Kidney (tissue), 14 donors: ENCODE results near the gene OR2F2. TPM values are rescaled to one million over a fixed set of nuclear protein-coding genes. Genes with fewer than 3 reads are reported as not detected.

Experiments
- DNase-seq, 5 donors: peaks; one replicate each; pipeline ENCODE4 v3.0.0-alpha.2; 2013 to 2020
- FAIRE-seq: peaks from 2 replicates; lab custom pipeline; 2012; peaks lifted over from hg19 to GRCh38; lab: Jason Lieb, UNC
- H3K27ac ChIP-seq, 2 donors: one replicate each; pipeline ENCODE4 v1.7.0; 2013; ENCODE audit warnings: low read depth in 2 of 2, low read length in 2 of 2, inconsistent platforms in 1 of 2
- H3K27me3 ChIP-seq: one replicate; pipeline ENCODE4 v1.7.1; 2013; ENCODE audit warnings: low read length, inconsistent platforms; ENCODE audit not compliant: control insufficient read depth, insufficient read depth
- H3K36me3 ChIP-seq, 3 donors: one replicate each; pipeline versions ENCODE4 v1.7.0 to v1.7.1; 2013; ENCODE audit warnings: low read length in 3 of 3, control low read depth in 1 of 3, inconsistent platforms in 1 of 3; ENCODE audit not compliant: insufficient read depth in 3 of 3, control insufficient read depth in 2 of 3
- H3K4me1 ChIP-seq, 3 donors: one replicate each; pipeline versions ENCODE4 v1.7.0 to v1.7.1; 2013; ENCODE audit warnings: low read length in 3 of 3, inconsistent platforms in 1 of 3, low read depth in 1 of 3; ENCODE audit not compliant: control insufficient read depth in 2 of 3, insufficient read depth in 2 of 3
- H3K4me3 ChIP-seq, 3 donors: one replicate each; pipeline versions ENCODE4 v1.7.0 to v1.8.1; 2013; ENCODE audit warnings: low read length in 3 of 3, control low read depth in 1 of 3, inconsistent platforms in 1 of 3
- H3K9ac ChIP-seq, 3 donors: one replicate each; pipeline versions ENCODE4 v1.7.0 to v1.7.1; 2013; ENCODE audit warnings: low read length in 3 of 3, control low read depth in 1 of 3, inconsistent platforms in 1 of 3
- H3K9me3 ChIP-seq, 3 donors: one replicate each; pipeline versions ENCODE4 v1.7.0 to v1.7.1; 2013; ENCODE audit warnings: low read length in 3 of 3, control low read depth in 1 of 3, inconsistent platforms in 1 of 3; ENCODE audit not compliant: control insufficient read depth in 2 of 3, insufficient read depth in 1 of 3
- intact Hi-C: fragments of 100-400 bp; cut with DNase I; formaldehyde crosslinking; loops from one replicate; pipeline ENCODE4 v1.11.1; 2022
- polyA plus RNA-seq: library from polyadenylated mRNA; stranded (reverse); fragments of 350-450 nt; fragmentation: Illumina TruSeq; extraction: RNeasy Lipid Tissue Mini Kit (QIAGEN cat#74804); gene quantifications from one replicate; pipeline ENCODE4 v1.2.3, GENCODE V29; 2014; ENCODE audit warnings: low read depth, low replicate concordance; ENCODE audit not compliant: insufficient read depth
- total RNA-seq: library from RNA; stranded (reverse); fragmentation: NEBNext Ultra II Directional; extraction: Animal tissue kit (Norgen Biotek cat#: 25700); gene quantifications from one replicate; pipeline ENCODE4 v1.2.1, GENCODE V29; 2021
- TF ChIP-seq, protein P1 (sequence below): IDR thresholded peaks from 3 replicates; pipeline ENCODE4 v1.5.1; 2012; ENCODE audit warnings: mild to moderate bottlenecking, moderate library complexity, borderline replicate concordance; ENCODE audit not compliant: insufficient read depth; ENCODE audit errors: extremely low read depth
- donor health status: control.
- donor health status: control.
- donor health status: control.
- donor health status: control.
- donor health status: control.
- donor health status: DM: yes; HTN: yes; CAD: no.
- donor health status: Normal renal cell carcinoma (clear cell type).

OR2F2 gene
- total and polyA plus RNA-seq, 2 donors from 2014 or later = not detected

DNA sequence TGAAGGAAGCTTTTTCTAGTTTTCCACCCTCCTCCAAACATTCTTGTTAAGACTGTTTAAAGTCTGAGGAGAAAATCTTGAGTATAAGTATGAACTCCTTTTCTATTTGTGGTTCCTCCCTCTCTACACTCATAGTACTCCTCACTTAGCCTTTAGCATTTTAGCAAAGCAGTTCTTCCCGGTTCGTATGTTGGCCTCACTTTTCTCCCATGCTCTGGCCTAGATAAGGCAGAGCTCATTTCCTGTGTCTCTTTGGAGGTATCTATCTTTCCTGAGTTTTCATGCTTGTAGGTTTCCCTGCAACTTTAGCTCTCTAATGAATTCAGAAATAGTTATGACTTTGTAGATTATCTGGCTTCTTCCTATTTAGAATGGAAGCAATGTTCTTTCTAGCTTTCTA lies 13.7 kb downstream of the OR2F2 start:
- no peak for DNase-seq
- FAIRE-seq = no peak
- H3K4me3 ChIP-seq = no peak overlapping the region

DNA sequence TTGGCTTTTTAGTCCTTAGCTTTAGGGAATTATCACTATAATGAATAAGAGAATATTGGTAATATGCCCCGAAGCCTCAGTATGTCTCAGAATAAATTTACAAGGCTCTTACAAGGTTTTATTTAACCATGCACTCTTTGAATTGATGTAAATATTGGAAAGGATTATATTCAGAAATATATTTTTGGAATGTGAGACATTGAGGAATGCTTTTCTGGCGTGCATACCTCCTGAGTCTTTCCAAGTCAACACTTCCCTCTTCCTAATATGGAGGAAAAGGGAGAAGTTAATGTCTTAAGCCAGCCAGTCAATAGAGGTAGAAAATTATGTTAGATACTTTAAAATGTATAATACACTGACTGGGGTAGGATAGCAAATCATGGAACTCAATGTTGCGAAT lies 18.4 kb downstream of the OR2F2 start:
- H3K36me3 ChIP-seq = no peaks in the 10 kb centered on the region
- no peak overlapping the region for H3K27ac ChIP-seq
- intact Hi-C loops = no loop called here
- FAIRE-seq (no peak), DNase-seq (no peak)
- no peak overlapping the region for H3K9ac ChIP-seq
- H3K9me3 ChIP-seq = no peaks in the 10 kb centered on the region
- TF ChIP-seq, protein P1, sequence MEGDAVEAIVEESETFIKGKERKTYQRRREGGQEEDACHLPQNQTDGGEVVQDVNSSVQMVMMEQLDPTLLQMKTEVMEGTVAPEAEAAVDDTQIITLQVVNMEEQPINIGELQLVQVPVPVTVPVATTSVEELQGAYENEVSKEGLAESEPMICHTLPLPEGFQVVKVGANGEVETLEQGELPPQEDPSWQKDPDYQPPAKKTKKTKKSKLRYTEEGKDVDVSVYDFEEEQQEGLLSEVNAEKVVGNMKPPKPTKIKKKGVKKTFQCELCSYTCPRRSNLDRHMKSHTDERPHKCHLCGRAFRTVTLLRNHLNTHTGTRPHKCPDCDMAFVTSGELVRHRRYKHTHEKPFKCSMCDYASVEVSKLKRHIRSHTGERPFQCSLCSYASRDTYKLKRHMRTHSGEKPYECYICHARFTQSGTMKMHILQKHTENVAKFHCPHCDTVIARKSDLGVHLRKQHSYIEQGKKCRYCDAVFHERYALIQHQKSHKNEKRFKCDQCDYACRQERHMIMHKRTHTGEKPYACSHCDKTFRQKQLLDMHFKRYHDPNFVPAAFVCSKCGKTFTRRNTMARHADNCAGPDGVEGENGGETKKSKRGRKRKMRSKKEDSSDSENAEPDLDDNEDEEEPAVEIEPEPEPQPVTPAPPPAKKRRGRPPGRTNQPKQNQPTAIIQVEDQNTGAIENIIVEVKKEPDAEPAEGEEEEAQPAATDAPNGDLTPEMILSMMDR = no peak
- no peak overlapping the region for H3K4me3 ChIP-seq
- H3K27me3 ChIP-seq = no peaks in the 10 kb centered on the region
- no peaks in the 10 kb centered on the region for H3K4me1 ChIP-seq

More for the DNA sequence above, 13.7 kb downstream of the OR2F2 start:
- Histone ChIP-seq H3K27me3 (no peaks in the 10 kb centered on the region), H3K9me3 (no peaks in the 10 kb centered on the region), H3K9ac (no peak overlapping the region), H3K4me1 (no peaks in the 10 kb centered on the region), H3K36me3 (no peaks in the 10 kb centered on the region), H3K27ac (no peak overlapping the region)
- TF ChIP-seq, protein P1 = no peak
- intact Hi-C loops = no loop called here

DNA sequence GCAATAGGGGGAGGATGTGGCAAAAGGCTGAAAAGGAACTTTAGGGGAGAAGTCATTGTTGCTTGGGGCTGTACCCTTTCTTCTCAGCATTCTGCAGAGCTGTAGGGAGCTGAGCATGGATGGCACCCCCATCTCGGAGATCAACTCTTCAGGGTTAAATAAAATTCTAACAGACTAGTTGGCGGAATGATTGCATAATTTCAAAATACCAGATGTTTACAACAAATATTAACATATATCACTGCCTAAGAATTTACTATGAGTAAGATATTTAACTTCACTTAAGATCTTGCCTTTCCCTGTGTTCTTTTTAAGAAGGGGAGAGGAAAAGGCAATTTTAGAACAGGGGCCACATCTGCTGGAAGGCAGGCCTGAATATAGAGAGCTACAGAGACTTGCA lies 19.1 kb downstream of the OR2F2 start:
- H3K27ac ChIP-seq = no peak overlapping the region
- H3K9me3 ChIP-seq = no peaks in the 10 kb centered on the region
- no peak overlapping the region for H3K9ac ChIP-seq
- DNase-seq = no peak
- no peaks in the 10 kb centered on the region for H3K27me3 ChIP-seq
- H3K4me3 ChIP-seq = no peak overlapping the region
- intact Hi-C loops = no loop called here
- no peaks in the 10 kb centered on the region for H3K4me1 ChIP-seq
- H3K36me3 ChIP-seq = no peaks in the 10 kb centered on the region
- FAIRE-seq = no peak
- TF ChIP-seq, protein P1 = no peak

DNA sequence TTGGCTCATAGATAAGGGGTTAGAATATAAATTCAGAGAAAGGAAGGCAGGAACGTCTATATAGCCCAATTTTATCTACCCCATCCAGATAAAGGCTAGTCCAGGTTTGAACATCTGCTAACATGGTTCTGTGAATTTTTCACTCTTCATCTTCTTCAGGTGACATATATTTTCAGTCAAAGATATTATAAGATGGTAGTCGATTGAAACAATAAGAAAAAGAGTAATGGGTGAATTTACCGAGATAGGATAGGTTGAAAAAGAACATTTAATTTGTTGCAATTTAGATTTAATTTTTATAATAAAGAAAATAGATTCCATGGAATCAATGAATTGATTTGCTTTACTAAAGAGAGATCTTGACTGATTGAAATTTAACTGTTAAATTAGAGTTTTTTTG lies 19.5 kb downstream of the OR2F2 start, which contains the start of gene OR2F1:
Gene OR2F1, plus strand, starts transcription at position 301 of the 400 bp plus-strand sequence. CDS start 5,127 bp downstream, outside the sequence.
- Histone ChIP-seq H3K36me3 (no peaks in the 10 kb centered on the region), H3K27ac (no peak within 1 kb of the TSS), H3K9ac (no peak within 1 kb of the TSS), H3K27me3 (no peaks in the 10 kb centered on the region), H3K9me3 (no peaks in the 10 kb centered on the region), H3K4me1 (no peaks in the 10 kb centered on the region), H3K4me3 (no peak within 1 kb of the TSS)
- DNase-seq = no peak
- TF ChIP-seq, protein P1 = no peak
- intact Hi-C loops = no loop called here
- peak; percentile 21 for FAIRE-seq
